ENCODE measurements around the gene SBF2. TPM values are rescaled to one million over a fixed set of nuclear protein-coding genes. Genes with fewer than 3 reads are reported as not detected.

Gene SBF2
- total and polyA plus RNA-seq, 9 of the 15 experiments (the other 6 are each of a cell fraction or from before 2014, with no cell fraction given): 0.80 to 9.5 (median 5.0) TPM

- Histone ChIP-seq H3K4me2 (ENCODE audit: insufficient read depth, low read length) (no peak overlapping the region), H3K4me3 (no peak overlapping the region), H3K9me1 (ENCODE audit: control insufficient read depth, insufficient read depth, low read length) (no peaks in the 10 kb centered on the region), H3K27ac (ENCODE audit: extremely low read depth, low read depth, low read length) (no peak overlapping the region), H3K79me2 (ENCODE audit: control insufficient read depth, insufficient read depth, low read length) (no peaks in the 10 kb centered on the region), H2AFZ (ENCODE audit: low read depth, low read length) (no peak overlapping the region), H3K9ac (ENCODE audit: insufficient read depth in 1 of 2, low read depth in 2 of 2, low read length in 2 of 2) (no peak overlapping the region), H3K27me3 (ENCODE audit: control insufficient read depth in 2 of 2, insufficient read depth in 2 of 2, low read length in 2 of 2) (no peaks in the 10 kb centered on the region), H3K36me3 (ENCODE audit: control insufficient read depth, insufficient read depth, low read length) (no peaks in the 10 kb centered on the region), H4K20me1 (replicated peaks; ENCODE audit: control insufficient read depth, insufficient read depth, low read length) (no peaks in the 10 kb centered on the region), H3K9me3 (replicated peaks; ENCODE audit: control insufficient read depth, insufficient read depth, low read depth, low read length) (no peaks in the 10 kb centered on the region), H3K4me1 (replicated peaks in 1 of 2; ENCODE audit: control insufficient read depth in 2 of 2, insufficient read depth in 2 of 2, low read length in 2 of 2) (peaks cover 0 to 6% of the 10 kb centered on the region in 2 experiments; a peak in 2 of 5 replicates)
- ATAC-seq: no peak
- in situ Hi-C loops (cut with MboI) (no loop called here), intact Hi-C loops (cut with micrococcal nuclease) (no loop called here)
- FAIRE-seq: no peak
- TF ChIP-seq SREBF1 (IDR thresholded peaks at IDR 0.05; ENCODE audit: borderline replicate concordance, low read depth, low read length): no peak
- peak; percentile 84 for TF ChIP-seq RFX1 (IDR thresholded peaks at IDR 0.05)
- no TSS peak for BruUV-seq (replicated peaks)
- CTCF ChIA-PET (ENCODE audit: low intra/inter-chr PET ratio): no interaction called here
- 11% methylated on average over 16 of the region's 17 CpGs for WGBS (ENCODE audit: insufficient coverage, low coverage, missing lambda C conversion rate)
- DNase-seq (ENCODE audit: extremely low read depth in 1 of 4, low spot score in 3 of 4): no peak
- POLR2A ChIA-PET: no interaction called here
These were observed 138.1 kb downstream of the SBF2 start for GRCh38 chr11:10155793-10156490.

- in situ Hi-C loops (cut with MboI) (no loop called here), intact Hi-C loops (cut with micrococcal nuclease) (no loop called here)
- Histone ChIP-seq H3K36me3 (ENCODE audit: control insufficient read depth, insufficient read depth, low read length) (no peaks in the 10 kb centered on the region), H4K20me1 (replicated peaks; ENCODE audit: control insufficient read depth, insufficient read depth, low read length) (no peaks in the 10 kb centered on the region), H3K9ac (ENCODE audit: insufficient read depth in 1 of 2, low read depth in 2 of 2, low read length in 2 of 2) (no peak overlapping the region), H2AFZ (ENCODE audit: low read depth, low read length) (no peak overlapping the region), H3K9me3 (replicated peaks; ENCODE audit: control insufficient read depth, insufficient read depth, low read depth, low read length) (no peaks in the 10 kb centered on the region), H3K4me2 (ENCODE audit: insufficient read depth, low read length) (no peak overlapping the region), H3K4me3 (no peak overlapping the region), H3K9me1 (ENCODE audit: control insufficient read depth, insufficient read depth, low read length) (no peaks in the 10 kb centered on the region), H3K27ac (ENCODE audit: extremely low read depth, low read depth, low read length) (no peak overlapping the region), H3K27me3 (ENCODE audit: control insufficient read depth in 2 of 2, insufficient read depth in 2 of 2, low read length in 2 of 2) (no peaks in the 10 kb centered on the region), H3K4me1 (replicated peaks in 1 of 2; ENCODE audit: control insufficient read depth in 2 of 2, insufficient read depth in 2 of 2, low read length in 2 of 2) (peaks cover 0 to under 1% of the 10 kb centered on the region in 2 experiments; a peak in 1 of 5 replicates), H3K79me2 (ENCODE audit: control insufficient read depth, insufficient read depth, low read length) (no peaks in the 10 kb centered on the region)
- POLR2A ChIA-PET: no interaction called here
- no TSS peak for BruUV-seq (replicated peaks)
- no peak for DNase-seq (ENCODE audit: extremely low read depth in 1 of 4, low spot score in 3 of 4)
- CTCF ChIA-PET (ENCODE audit: low intra/inter-chr PET ratio): no interaction called here
- TF ChIP-seq ATF2 (CRISPR knock-in tag; IDR thresholded peaks at IDR 0.05) (no peak), ZNF316 (IDR thresholded peaks at IDR 0.05) (peak; percentile 49), ZNF280A (IDR thresholded peaks at IDR 0.05; ENCODE audit: low read depth, partially characterized antibody) (no peak)
- no peak for ATAC-seq
- 0% methylated on average over 2 of the region's 2 CpGs for WGBS (ENCODE audit: insufficient coverage, low coverage, missing lambda C conversion rate)
- FAIRE-seq: no peak
These were observed 143.2 kb downstream of the SBF2 start for GRCh38 chr11:10150800-10151199.
